AG20443 (cell line): Measurements from ENCODE around the gene LRP11.
"Not testable (repeated sequence)": the region's sequence is repeated elsewhere in the genome, so short reads cannot be mapped to it uniquely, and the experiment has no call there.

Experiments used
- DNase-seq: peaks from one replicate; pipeline ENCODE4 v3.0.0; 2012; ENCODE audit warnings: low spot score, mixed read lengths

Gene LRP11

GRCh38 chr6:149897855-149898744, 33.9 kb upstream of the LRP11 start, which contains the start of gene RAET1E:
TSS of gene RAET1E (minus strand) at chr6:149898113. CDS start at chr6:149890901, 7,212 bp downstream.
- no peak for DNase-seq

GRCh38 chr6:149897015-149897697, 33.0 kb upstream of the LRP11 start:
- peak; percentile 96 for DNase-seq

GRCh38 chr6:149896491-149896890, 32.3 kb upstream of the LRP11 start:
- DNase-seq: no peak

GRCh38 chr6:149895833-149896271, 31.7 kb upstream of the LRP11 start:
- no peak for DNase-seq

GRCh38 chr6:149895048-149895590, 31.0 kb upstream of the LRP11 start:
- DNase-seq: peak; percentile 68

- not testable (repeated sequence) for DNase-seq
These were observed 27.7 kb upstream of the LRP11 start for GRCh38 chr6:149891864-149892263.

GRCh38 chr6:149891259-149891658, 27.1 kb upstream of the LRP11 start:
- no peak for DNase-seq

GRCh38 chr6:149890629-149891045, 26.5 kb upstream of the LRP11 start:
- peak; percentile 35 for DNase-seq

GRCh38 chr6:149889326-149889725, 25.2 kb upstream of the LRP11 start:
- DNase-seq: no peak

GRCh38 chr6:149888659-149889058, 24.5 kb upstream of the LRP11 start:
- DNase-seq: peak; percentile 69

- no peak for DNase-seq
These were observed 23.9 kb upstream of the LRP11 start for GRCh38 chr6:149888093-149888492.

- DNase-seq: peak; percentile 72
These were observed 23.2 kb upstream of the LRP11 start for GRCh38 chr6:149887343-149887742.

- DNase-seq: no peak
These were observed 21.7 kb upstream of the LRP11 start for GRCh38 chr6:149885888-149886287.

GRCh38 chr6:149884617-149885016, 20.5 kb upstream of the LRP11 start:
- no peak for DNase-seq

GRCh38 chr6:149884215-149884614, 20.1 kb upstream of the LRP11 start:
- no peak for DNase-seq

- DNase-seq: no peak
These were observed 17.7 kb upstream of the LRP11 start for GRCh38 chr6:149881860-149882259.

GRCh38 chr6:149881066-149881766, 17.1 kb upstream of the LRP11 start:
- no peak for DNase-seq

- no peak for DNase-seq
These were observed 13.5 kb upstream of the LRP11 start for GRCh38 chr6:149877659-149878058.

- peak; percentile 61 for DNase-seq
These were observed 12.2 kb upstream of the LRP11 start for GRCh38 chr6:149876241-149876933.

GRCh38 chr6:149872233-149872632, 8.1 kb upstream of the LRP11 start:
- DNase-seq: no peak

GRCh38 chr6:149871182-149871581, 7.0 kb upstream of the LRP11 start:
- no peak for DNase-seq
